Measurements from ENCODE around the gene PNPLA2. TPM values are rescaled to one million over a fixed set of nuclear protein-coding genes. Genes with fewer than 3 reads are reported as not detected.

Gene PNPLA2
- polyA plus RNA-seq, 3 donors: 26.8 to 321 (median 35.0) TPM

DNA sequence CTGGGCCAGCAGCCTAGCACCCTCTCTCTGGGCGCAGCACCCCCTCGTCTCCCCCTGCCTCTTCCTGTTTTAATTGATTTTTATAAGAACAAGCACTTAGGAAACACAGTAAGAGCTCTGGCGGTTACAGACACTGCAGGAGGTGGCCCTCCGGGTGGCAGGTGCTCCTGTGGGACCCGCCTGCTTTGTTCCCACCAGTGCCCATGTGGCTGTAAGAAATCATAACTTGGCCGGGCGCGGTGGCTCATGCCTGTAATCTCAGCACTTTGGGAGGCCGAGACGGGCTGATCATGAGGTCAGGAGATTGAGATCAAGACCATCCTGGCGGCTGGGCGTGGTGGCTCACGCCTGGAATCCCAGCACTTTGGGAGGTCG is 42.4 kb downstream of the PNPLA2 start:
- Mint-ChIP-seq H3K4me1 (peaks cover 8% of the 10 kb centered on the region), H3K4me3 (no peak overlapping the region), H3K27ac (peak overlapping the region in 1 of 7 donors; percentile 63), H3K9me3 (peaks cover 0 to 2% (median 0%) of the 10 kb centered on the region in 7 donors), H3K27me3 (ENCODE audit: low read depth in 3 of 3) (peaks cover 0 to 5% (median 2%) of the 10 kb centered on the region in 3 donors), H3K36me3 (peaks cover 2 to 7% of the 10 kb centered on the region in 2 donors)
- no peaks in the 10 kb centered on the region for H3K9me3 ChIP-seq (replicated peaks in 1 of 2; ENCODE audit: control insufficient read depth in 1 of 2, insufficient read depth in 1 of 2, low read length in 2 of 2)
- peaks cover 3 to 6% of the 10 kb centered on the region in 2 donors for H3K36me3 ChIP-seq (replicated peaks in 1 of 2; ENCODE audit: control insufficient read depth in 1 of 2, insufficient read depth in 2 of 2, low read length in 2 of 2)
- H3K4me2 ChIP-seq (replicated peaks; ENCODE audit: extremely low read depth, low read length, poor library complexity, severe bottlenecking): no peak overlapping the region
- TF ChIP-seq CTCF (IDR thresholded peaks at IDR 0.05): no peak
- H3K4me3 ChIP-seq (replicated peaks in 1 of 3; ENCODE audit: low read depth in 2 of 3, low read length in 3 of 3): no peak overlapping the region
- no peak for DNase-seq
- H2AFZ ChIP-seq (ENCODE audit: insufficient read depth, low read depth, low read length, poor library complexity, severe bottlenecking): no peak overlapping the region
- intact Hi-C loops (cut with micrococcal nuclease): no loop called here
- H3K27ac ChIP-seq (ENCODE audit: low read depth in 1 of 2, low read length in 2 of 2): no peak overlapping the region
- H3K9ac ChIP-seq (ENCODE audit: insufficient read depth, low read length, poor library complexity, severe bottlenecking): no peak overlapping the region
- 92% methylated on average over 13 of the region's 14 CpGs for WGBS (ENCODE audit: insufficient coverage)
- H3K4me1 ChIP-seq (ENCODE audit: control insufficient read depth in 1 of 2, insufficient read depth in 2 of 2, low read length in 2 of 2): no peaks in the 10 kb centered on the region
- H3K79me2 ChIP-seq (ENCODE audit: insufficient read depth, low read length): no peaks in the 10 kb centered on the region
- H3K27me3 ChIP-seq (ENCODE audit: control insufficient read depth in 2 of 2, insufficient read depth in 2 of 2, low read length in 2 of 2): no peaks in the 10 kb centered on the region
- H4K20me1 ChIP-seq (ENCODE audit: insufficient read depth, low read length): peaks cover 41% of the 10 kb centered on the region

- 75% methylated on average over 19 of the region's 20 CpGs for WGBS (ENCODE audit: insufficient coverage)
- DNase-seq: no peak
- Mint-ChIP-seq H3K4me3 (no peak overlapping the region), H3K27ac (no peak overlapping the region), H3K9me3 (peaks cover 0 to 2% (median 0%) of the 10 kb centered on the region in 7 donors), H3K27me3 (ENCODE audit: low read depth in 3 of 3) (peaks cover 0 to 5% (median 2%) of the 10 kb centered on the region in 3 donors), H3K4me1 (peaks cover 5% of the 10 kb centered on the region), H3K36me3 (peaks cover 2 to 7% of the 10 kb centered on the region in 2 donors)
- Histone ChIP-seq H4K20me1 (ENCODE audit: insufficient read depth, low read length) (peaks cover 33% of the 10 kb centered on the region), H3K27ac (ENCODE audit: low read depth in 1 of 2, low read length in 2 of 2) (no peak overlapping the region), H3K36me3 (replicated peaks in 1 of 2; ENCODE audit: control insufficient read depth in 1 of 2, insufficient read depth in 2 of 2, low read length in 2 of 2) (peaks cover 3 to 6% of the 10 kb centered on the region in 2 donors), H3K9me3 (replicated peaks in 1 of 2; ENCODE audit: control insufficient read depth in 1 of 2, insufficient read depth in 1 of 2, low read length in 2 of 2) (no peaks in the 10 kb centered on the region), H3K9ac (ENCODE audit: insufficient read depth, low read length, poor library complexity, severe bottlenecking) (no peak overlapping the region), H3K4me1 (ENCODE audit: control insufficient read depth in 1 of 2, insufficient read depth in 2 of 2, low read length in 2 of 2) (no peaks in the 10 kb centered on the region), H3K4me2 (replicated peaks; ENCODE audit: extremely low read depth, low read length, poor library complexity, severe bottlenecking) (no peak overlapping the region), H3K4me3 (replicated peaks in 1 of 3; ENCODE audit: low read depth in 2 of 3, low read length in 3 of 3) (no peak overlapping the region), H3K27me3 (ENCODE audit: control insufficient read depth in 2 of 2, insufficient read depth in 2 of 2, low read length in 2 of 2) (no peaks in the 10 kb centered on the region), H3K79me2 (ENCODE audit: insufficient read depth, low read length) (no peaks in the 10 kb centered on the region), H2AFZ (ENCODE audit: insufficient read depth, low read depth, low read length, poor library complexity, severe bottlenecking) (no peak overlapping the region)
- intact Hi-C loops (cut with micrococcal nuclease): no loop called here
- no peak for TF ChIP-seq CTCF (IDR thresholded peaks at IDR 0.05)
Observed at GRCh38 chr11:862081-862661, 43.5 kb downstream of the PNPLA2 start.
